H9 (cell line): ENCODE data around the gene TWSG1. TPM values are rescaled to one million over a fixed set of nuclear protein-coding genes. Genes with fewer than 3 reads are reported as not detected.

Experiments
- DNase-seq: peaks from one replicate; pipeline ENCODE4 v3.0.0-alpha.2; 2017
- H2AFZ ChIP-seq: one replicate; pipeline ENCODE4 v1.6.1; 2013; ENCODE audit warnings: mild to moderate bottlenecking, low read length, control low read depth, moderate library complexity
- H2AK5ac ChIP-seq: 2 replicates; pipeline ENCODE4 v1.6.1; 2013; ENCODE audit warnings: low read length, control low read depth, mixed read lengths; ENCODE audit not compliant: insufficient read length
- H2BK120ac ChIP-seq: one replicate; pipeline ENCODE4 v1.6.1; 2013; ENCODE audit warnings: low read depth, mild to moderate bottlenecking, low read length, control low read depth, inconsistent platforms; ENCODE audit not compliant: poor library complexity, severe bottlenecking
- H2BK12ac ChIP-seq: 2 replicates; pipeline ENCODE4 v1.6.1; 2013; ENCODE audit warnings: low read length, control low read depth, mixed read lengths, low read depth; ENCODE audit not compliant: insufficient read length
- H2BK15ac ChIP-seq: 2 replicates; pipeline ENCODE4 v1.6.1; 2013; ENCODE audit warnings: low read depth, low read length, control low read depth
- H2BK20ac ChIP-seq: one replicate; pipeline ENCODE4 v1.6.1; 2013; ENCODE audit warnings: low read depth, mild to moderate bottlenecking, low read length, control low read depth, inconsistent platforms; ENCODE audit not compliant: poor library complexity, severe bottlenecking
- H2BK5ac ChIP-seq: 2 replicates; pipeline ENCODE4 v1.6.1; 2013; ENCODE audit warnings: low read length, control low read depth, mixed read lengths; ENCODE audit not compliant: insufficient read length
- H3K14ac ChIP-seq: 2 replicates; pipeline ENCODE4 v1.6.1; 2013; ENCODE audit warnings: low read length, control low read depth; ENCODE audit not compliant: insufficient read depth
- H3K18ac ChIP-seq: 2 replicates; pipeline ENCODE4 v1.6.1; 2013; ENCODE audit warnings: low read depth, mild to moderate bottlenecking, mixed read lengths, low read length, control low read depth; ENCODE audit not compliant: insufficient read length
- H3K23ac ChIP-seq: 2 replicates; pipeline ENCODE4 v1.6.1; 2013; ENCODE audit warnings: low read length, control low read depth, mixed read lengths, low read depth; ENCODE audit not compliant: insufficient read length
- H3K23me2 ChIP-seq: 2 replicates; pipeline ENCODE4 v1.6.1; 2013; ENCODE audit warnings: low read depth, mild to moderate bottlenecking, mixed read lengths, low read length, control low read depth; ENCODE audit not compliant: insufficient read length, poor library complexity, severe bottlenecking
- H3K27ac ChIP-seq: 2 replicates; pipeline ENCODE4 v1.5.1; 2013; ENCODE audit warnings: low read length, control low read depth, mixed read lengths, low read depth; ENCODE audit not compliant: insufficient read length
- H3K27me3 ChIP-seq: 2 replicates; pipeline ENCODE4 v1.6.1; 2013; ENCODE audit warnings: low read length, control low read depth, inconsistent platforms; ENCODE audit not compliant: insufficient read depth
- H3K4ac ChIP-seq: 2 replicates; pipeline ENCODE4 v1.6.1; 2013; ENCODE audit warnings: low read depth, mild to moderate bottlenecking, control low read depth, inconsistent platforms, low read length, moderate library complexity
- H3K4me1 ChIP-seq: 2 replicates; pipeline ENCODE4 v1.6.1; 2013; ENCODE audit warnings: low read length, control low read depth, inconsistent platforms; ENCODE audit not compliant: insufficient read depth
- H3K4me2 ChIP-seq: 2 replicates; pipeline ENCODE4 v1.6.1; 2013; ENCODE audit warnings: low read length, control low read depth, mixed read lengths; ENCODE audit not compliant: insufficient read length, insufficient read depth
- H3K56ac ChIP-seq: 2 replicates; pipeline ENCODE4 v1.6.1; 2013; ENCODE audit warnings: low read depth, mild to moderate bottlenecking, mixed read lengths, low read length, control low read depth; ENCODE audit not compliant: insufficient read length
- H3K79me1 ChIP-seq: 2 replicates; pipeline ENCODE4 v1.6.1; 2013; ENCODE audit warnings: low read depth, mild to moderate bottlenecking, moderate library complexity, low read length, control low read depth, inconsistent platforms; ENCODE audit not compliant: insufficient read depth, poor library complexity, severe bottlenecking
- H3K79me2 ChIP-seq: 2 replicates; pipeline ENCODE4 v1.6.1; 2013; ENCODE audit warnings: low read length, control low read depth, inconsistent platforms; ENCODE audit not compliant: insufficient read depth
- H3K9ac ChIP-seq: 2 replicates; pipeline ENCODE4 v1.6.1; 2013; ENCODE audit warnings: low read length, control low read depth, mixed read lengths; ENCODE audit not compliant: insufficient read length; ENCODE audit errors: extremely low read depth
- H3K9me3 ChIP-seq: one replicate; pipeline ENCODE4 v1.6.1; 2013; ENCODE audit warnings: low read depth, low read length, inconsistent platforms; ENCODE audit not compliant: control insufficient read depth
- H3T11ph ChIP-seq: one replicate; pipeline ENCODE4 v1.6.1; 2013; ENCODE audit warnings: mild to moderate bottlenecking, low read length, control low read depth, inconsistent platforms
- H4K20me1 ChIP-seq: one replicate; pipeline ENCODE4 v1.6.1; 2013; ENCODE audit not compliant: control insufficient read depth, insufficient read length, insufficient read depth
- H4K5ac ChIP-seq: 2 replicates; pipeline ENCODE4 v1.6.1; 2013; ENCODE audit warnings: low read depth, mild to moderate bottlenecking, mixed read lengths, low read length, control low read depth; ENCODE audit not compliant: insufficient read length
- H4K8ac ChIP-seq: replicated peaks from 2 replicates; pipeline ENCODE4 v1.6.1; 2013; ENCODE audit warnings: low read length, control low read depth, mixed read lengths, low read depth; ENCODE audit not compliant: insufficient read length
- H4K91ac ChIP-seq: 2 replicates; pipeline ENCODE4 v1.6.1; 2013; ENCODE audit warnings: low read depth, mild to moderate bottlenecking, moderate library complexity, mixed read lengths, low read length, control low read depth; ENCODE audit not compliant: insufficient read length
- H3K27ac Mint-ChIP-seq, 3 experiments: 2 replicates in 2 of 3; 3 replicates in 1 of 3; pipeline ENCODE4 v1.8.0; 2020 to 2021; ENCODE audit warnings: mixed read lengths in 3 of 3, mild to moderate bottlenecking in 1 of 3, moderate library complexity in 1 of 3
- H3K27me3 Mint-ChIP-seq: 2 replicates; pipeline ENCODE4 v1.8.0; 2021; ENCODE audit warnings: low read depth, mild to moderate bottlenecking, moderate library complexity, mixed read lengths
- H3K36me3 Mint-ChIP-seq, 3 experiments: 2 replicates in 2 of 3; 3 replicates in 1 of 3; pipeline ENCODE4 v1.8.0; 2020 to 2021; ENCODE audit warnings: low read depth in 3 of 3, mixed read lengths in 3 of 3; ENCODE audit not compliant: insufficient read depth in 1 of 3
- H3K4me1 Mint-ChIP-seq, 2 experiments: 2 replicates each; pipeline ENCODE4 v1.8.0; 2020; ENCODE audit warnings: mixed read lengths in 2 of 2
- H3K4me3 Mint-ChIP-seq, 2 experiments: 2 replicates in 1 of 2; 3 replicates in 1 of 2; pipeline ENCODE4 v1.8.0; 2020 to 2021; ENCODE audit warnings: mild to moderate bottlenecking in 2 of 2, mixed read lengths in 2 of 2, moderate library complexity in 1 of 2
- H3K9me3 Mint-ChIP-seq, 2 experiments: 2 replicates in 1 of 2; 3 replicates in 1 of 2; pipeline ENCODE4 v1.8.0; 2020; ENCODE audit warnings: mild to moderate bottlenecking in 2 of 2, mixed read lengths in 2 of 2, moderate library complexity in 1 of 2
- CTCF ChIP-seq: fragments of 200-600 bp; sonication (generic); conservative IDR thresholded peaks from 3 replicates; pipeline ENCODE4 v1.8.0; 2021; ENCODE audit warnings: antibody characterized with exemption, mild to moderate bottlenecking
- WGBS: extraction: QIAGEN DNeasy Blood & Tissue Kit; methylation state at CpG from one replicate; pipeline ENCODE4 v1.1.7; 2013; ENCODE audit warnings: missing lambda C conversion rate, low lambda C conversion rate, mixed read lengths; ENCODE audit not compliant: insufficient read length; ENCODE audit errors: extremely low coverage; 5-methylcytosine and 5-hydroxymethylcytosine counted together
- total RNA-seq: library from RNA; stranded (reverse); gene quantifications from 2 replicates; pipeline ENCODE4 v1.2.1, GENCODE V29; 2021

The TWSG1 gene
- total RNA-seq, 1 experiment from 2014 or later: 25.7 TPM

DNA sequence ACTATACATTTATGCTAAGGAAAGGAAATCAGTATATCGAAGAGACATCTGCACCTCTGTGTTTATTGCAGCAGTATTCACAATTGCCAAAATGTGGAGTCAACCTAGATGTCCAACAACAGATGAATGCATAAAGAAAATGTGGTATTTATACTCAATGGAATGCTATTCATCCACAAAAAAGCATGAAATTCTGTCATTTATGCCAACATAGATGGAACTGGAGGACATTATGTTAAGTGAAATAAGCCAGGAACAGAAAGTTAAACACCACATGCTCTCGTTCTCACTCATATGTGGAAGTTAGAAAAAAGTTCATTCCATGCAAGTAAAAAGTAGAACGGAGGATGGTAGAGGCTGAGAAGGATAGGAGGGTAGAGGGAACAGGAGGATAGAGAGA, 59.5 kb downstream of the TWSG1 start:
- Histone ChIP-seq H3K27me3 (no peaks in the 10 kb centered on the region), H3K23me2 (no peaks in the 10 kb centered on the region), H4K5ac (no peak overlapping the region), H4K8ac (no peak overlapping the region), H3K14ac (no peak overlapping the region), H2AFZ (no peak overlapping the region), H3K27ac (no peak overlapping the region), H3K4ac (no peak overlapping the region), H2AK5ac (no peak overlapping the region), H3T11ph (no peak overlapping the region), H4K20me1 (no peaks in the 10 kb centered on the region), H2BK5ac (no peak overlapping the region), H3K18ac (no peak overlapping the region), H3K4me1 (no peaks in the 10 kb centered on the region), H3K9me3 (no peaks in the 10 kb centered on the region), H2BK15ac (no peak overlapping the region), H2BK12ac (no peak overlapping the region), H2BK120ac (no peak overlapping the region), H3K9ac (no peak overlapping the region), H3K79me1 (no peaks in the 10 kb centered on the region), H3K79me2 (no peaks in the 10 kb centered on the region), H3K23ac (no peak overlapping the region), H3K56ac (no peak overlapping the region), H4K91ac (no peak overlapping the region), H3K4me2 (no peak overlapping the region), H2BK20ac (no peak overlapping the region)
- DNase-seq: no peak
- H3K4me3 Mint-ChIP-seq: no peak overlapping the region
- no peaks in the 10 kb centered on the region for H3K27me3 Mint-ChIP-seq
- no peak overlapping the region; a peak in 1 of 7 replicates for H3K27ac Mint-ChIP-seq
- peaks cover 9 to 10% of the 10 kb centered on the region in 2 experiments for H3K9me3 Mint-ChIP-seq
- H3K4me1 Mint-ChIP-seq: no peaks in the 10 kb centered on the region
- no peak for TF ChIP-seq CTCF
- WGBS: no CpG with 5 or more reads among the region's 3 CpGs
- peaks cover 16 to 52% (median 24%) of the 10 kb centered on the region in 3 experiments for H3K36me3 Mint-ChIP-seq
